Jurkat, Clone E6-1 (cell line): Measurements from ENCODE around the gene ANAPC15.

ENCODE experiments used
- DNase-seq: peaks from one replicate; pipeline ENCODE4 v3.0.0-alpha.2; 2011; ENCODE audit warnings: low read depth, low spot score
- H3K4me3 ChIP-seq: 2 replicates; pipeline ENCODE4 v1.5.1; 2011; ENCODE audit warnings: mild to moderate bottlenecking, low read length, control low read depth, moderate library complexity

Gene ANAPC15

DNA sequence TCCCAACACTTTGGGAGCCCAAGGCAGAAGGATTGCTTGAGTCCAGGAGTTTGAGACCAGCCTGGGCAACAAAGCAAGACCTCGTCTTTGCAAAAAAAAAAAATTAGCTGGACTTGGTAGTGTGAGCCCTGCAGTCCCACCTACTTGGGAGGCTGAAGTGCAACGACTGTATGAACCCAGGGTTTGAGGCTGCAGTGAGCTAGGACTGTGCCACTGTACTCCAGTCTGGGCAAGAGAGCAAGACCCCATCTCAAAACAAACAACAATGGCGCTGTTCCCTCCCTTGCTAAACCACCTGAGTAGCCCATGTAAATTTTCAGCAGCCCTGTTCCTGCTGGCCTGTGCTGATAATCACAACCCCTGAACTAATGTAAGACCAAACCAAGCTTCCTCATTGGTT lies 12.5 kb downstream of the ANAPC15 start:
- no peak overlapping the region for H3K4me3 ChIP-seq
- no peak for DNase-seq

DNA sequence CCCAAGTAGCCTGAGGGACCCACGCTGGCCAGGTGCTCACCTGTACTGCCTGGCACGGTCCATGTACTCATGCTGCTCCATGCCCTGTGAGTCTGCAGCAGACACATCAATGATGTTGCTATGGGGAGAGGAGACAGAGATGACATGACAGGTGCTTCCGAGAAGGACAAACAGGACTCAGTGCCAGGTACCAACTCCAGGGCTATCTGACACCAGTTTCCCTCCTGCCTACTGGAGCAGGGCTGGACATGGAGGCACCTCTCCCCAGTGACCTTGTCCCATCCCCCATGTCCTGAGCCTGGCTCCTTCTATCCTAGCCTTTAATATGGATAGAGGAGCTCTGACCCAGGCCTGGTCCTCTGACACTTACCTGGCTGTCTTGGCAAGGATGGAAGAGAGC lies 13.8 kb downstream of the ANAPC15 start:
- H3K4me3 ChIP-seq: no peak overlapping the region
- no peak for DNase-seq

DNA sequence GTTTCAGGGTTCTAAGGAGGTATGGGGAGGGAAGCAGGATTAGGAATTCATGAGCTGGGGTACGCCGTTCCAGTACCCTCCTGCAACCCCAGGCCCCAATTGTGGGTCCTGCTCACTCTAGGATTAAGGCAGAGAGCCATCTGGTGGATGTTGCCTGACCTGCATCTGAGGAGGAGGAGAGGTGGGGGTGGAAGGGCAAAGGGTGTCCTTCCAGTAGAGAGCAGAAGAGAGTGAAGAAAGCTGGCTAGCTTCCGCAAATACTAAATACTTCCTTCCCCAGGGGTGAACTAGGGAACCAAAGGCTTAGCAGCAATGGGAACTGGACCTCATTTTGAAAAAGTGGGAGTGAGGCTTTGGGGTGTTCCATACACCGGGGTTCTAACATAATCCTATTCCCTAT lies 21.2 kb downstream of the ANAPC15 start:
- peak; percentile 55 for DNase-seq
- no peak overlapping the region for H3K4me3 ChIP-seq

- H3K4me3 ChIP-seq: no peak overlapping the region
- no peak for DNase-seq
These were observed 24.3 kb downstream of the ANAPC15 start for GRCh38 chr11:72088076-72088808.

- H3K4me3 ChIP-seq: no peak overlapping the region
- no peak for DNase-seq
These were observed 26.7 kb downstream of the ANAPC15 start for GRCh38 chr11:72085621-72086351.

DNA sequence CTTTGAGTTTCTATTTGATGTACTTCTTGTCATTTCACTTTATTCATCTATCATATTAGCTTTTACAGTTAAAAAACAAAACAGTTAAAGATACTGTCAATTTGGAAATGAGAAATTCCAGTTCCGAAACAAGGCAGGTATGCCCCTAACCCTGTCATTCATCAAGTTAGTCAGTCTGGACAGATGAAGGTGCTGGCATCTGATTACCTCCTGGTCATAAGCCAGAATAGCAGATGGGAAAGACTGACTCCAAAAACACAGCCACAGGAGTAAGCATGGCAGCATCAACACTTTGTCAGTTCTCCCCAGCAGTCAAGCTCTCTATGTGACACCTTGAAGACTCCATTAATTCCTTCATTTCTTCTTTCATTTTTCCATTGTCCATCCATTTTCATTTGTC lies 27.5 kb downstream of the ANAPC15 start:
- H3K4me3 ChIP-seq: no peak overlapping the region
- DNase-seq: no peak

DNA sequence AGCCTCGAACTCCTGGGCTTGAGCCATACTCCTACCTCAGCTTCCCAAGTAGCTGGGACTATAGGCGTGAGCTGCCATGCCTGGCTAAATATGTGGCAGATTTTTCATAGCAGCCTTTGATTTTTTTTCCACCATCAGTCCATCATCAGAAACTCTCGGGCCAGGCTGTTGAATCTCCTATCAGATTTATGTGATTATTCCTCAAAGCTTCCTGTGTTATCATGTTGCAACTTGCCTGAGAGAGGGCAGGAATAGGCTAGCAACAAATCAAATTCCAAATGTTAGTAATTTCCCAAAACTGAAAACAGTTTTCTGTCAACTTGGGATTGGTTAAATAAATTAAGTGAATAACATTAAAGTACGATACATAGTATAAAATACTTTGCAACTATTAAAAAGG lies 28.4 kb downstream of the ANAPC15 start:
- no peak overlapping the region for H3K4me3 ChIP-seq
- no peak for DNase-seq

- no peak for DNase-seq
- no peak overlapping the region for H3K4me3 ChIP-seq
These were observed 29.1 kb downstream of the ANAPC15 start for GRCh38 chr11:72083414-72083813.

GRCh38 chr11:72081821-72082453 lies 30.6 kb downstream of the ANAPC15 start:
- DNase-seq: no peak
- H3K4me3 ChIP-seq: no peak overlapping the region

DNA sequence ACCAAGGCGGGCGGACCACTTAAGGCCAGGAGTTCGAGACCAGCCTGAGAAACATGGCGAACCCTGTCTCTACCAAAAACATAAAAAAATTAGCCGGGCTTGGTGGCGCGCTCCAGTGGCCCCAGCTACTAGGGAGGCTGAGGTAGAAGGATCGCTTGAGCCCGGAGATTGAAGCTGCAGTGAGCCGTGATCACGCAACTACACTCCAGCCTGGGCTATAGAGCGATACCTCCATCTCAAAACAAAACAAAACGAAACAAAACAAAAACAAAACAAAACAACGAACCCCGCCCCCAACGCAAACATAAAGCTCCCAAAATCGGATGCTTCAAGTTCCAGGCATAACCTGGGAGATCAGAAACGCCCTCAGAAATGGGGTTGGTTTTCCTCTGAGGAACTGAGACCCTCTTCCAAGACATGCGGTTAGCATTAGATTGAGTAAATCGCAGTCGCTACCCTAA lies 31.3 kb downstream of the ANAPC15 start:
- H3K4me3 ChIP-seq: peak overlapping the region; percentile 71
- DNase-seq: no peak

- peak; percentile 100 for DNase-seq
- peak within 1 kb of the TSS; percentile 91 for H3K4me3 ChIP-seq
These were observed 31.9 kb downstream of the ANAPC15 start, which contains the start of the genes LRRC51 and NUMA1 for GRCh38 chr11:72080326-72081183. TSS of gene LRRC51 (plus strand) at chr11:72080850. CDS start at chr11:72089084, 8,234 bp downstream. TSS of gene NUMA1 (minus strand) at chr11:72080542. CDS start at chr11:72035943, 44,599 bp downstream.

- H3K4me3 ChIP-seq: peak overlapping the region; percentile 91
- DNase-seq: peak; percentile 33
These were observed 32.6 kb downstream of the ANAPC15 start for GRCh38 chr11:72079819-72080325.

DNA sequence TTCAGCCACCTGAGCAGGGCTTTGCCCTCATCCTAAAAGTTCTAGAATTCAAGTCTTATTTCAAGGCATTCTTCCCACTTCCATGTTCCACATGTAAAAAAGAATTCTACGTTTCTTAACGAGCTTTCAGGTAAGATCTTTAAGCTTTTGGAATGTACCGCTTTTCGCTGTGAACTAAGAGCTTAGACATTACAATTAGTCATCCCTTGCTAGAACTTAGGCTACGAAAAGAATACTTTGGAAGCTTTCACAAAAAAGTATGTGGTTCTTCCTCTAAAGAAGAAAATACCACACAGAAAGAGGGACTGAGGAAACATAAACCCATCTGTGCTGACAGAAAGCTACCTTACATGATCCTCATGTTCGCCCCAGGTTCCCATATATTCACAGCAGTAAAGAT lies 34.0 kb downstream of the ANAPC15 start:
- H3K4me3 ChIP-seq: no peak overlapping the region
- DNase-seq: no peak

GRCh38 chr11:72075756-72076155 lies 36.7 kb downstream of the ANAPC15 start:
- DNase-seq: no peak
- H3K4me3 ChIP-seq: no peak overlapping the region

- DNase-seq: no peak
These were observed 37.4 kb downstream of the ANAPC15 start for GRCh38 chr11:72075109-72075508.

GRCh38 chr11:72072348-72072747 lies 40.1 kb downstream of the ANAPC15 start:
- H3K4me3 ChIP-seq: no peak overlapping the region
- peak; percentile 10 for DNase-seq

More at GRCh38 chr11:72075109-72075508, 37.4 kb downstream of the ANAPC15 start:
- H3K4me3 ChIP-seq: no peak overlapping the region

DNA sequence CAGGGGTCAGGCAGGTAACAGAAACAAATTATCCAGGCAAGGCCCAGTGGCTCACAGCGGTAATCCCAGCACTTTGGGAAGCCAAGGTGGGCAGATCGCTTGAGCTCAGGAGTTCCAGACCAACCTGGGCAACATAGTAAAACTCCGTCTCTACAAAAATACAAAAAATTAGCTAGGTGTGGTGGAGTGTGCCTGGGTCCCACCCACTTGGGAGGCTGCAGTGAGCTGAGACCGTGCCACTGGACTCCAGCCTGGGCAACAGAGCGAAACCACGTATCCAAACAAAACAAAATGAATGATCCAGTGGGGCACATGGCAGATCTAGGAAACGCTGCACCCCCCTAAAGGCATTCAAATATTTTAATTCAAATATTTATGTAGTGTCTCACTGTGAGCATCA lies 42.0 kb downstream of the ANAPC15 start:
- H3K4me3 ChIP-seq: no peak overlapping the region
- no peak for DNase-seq

DNA sequence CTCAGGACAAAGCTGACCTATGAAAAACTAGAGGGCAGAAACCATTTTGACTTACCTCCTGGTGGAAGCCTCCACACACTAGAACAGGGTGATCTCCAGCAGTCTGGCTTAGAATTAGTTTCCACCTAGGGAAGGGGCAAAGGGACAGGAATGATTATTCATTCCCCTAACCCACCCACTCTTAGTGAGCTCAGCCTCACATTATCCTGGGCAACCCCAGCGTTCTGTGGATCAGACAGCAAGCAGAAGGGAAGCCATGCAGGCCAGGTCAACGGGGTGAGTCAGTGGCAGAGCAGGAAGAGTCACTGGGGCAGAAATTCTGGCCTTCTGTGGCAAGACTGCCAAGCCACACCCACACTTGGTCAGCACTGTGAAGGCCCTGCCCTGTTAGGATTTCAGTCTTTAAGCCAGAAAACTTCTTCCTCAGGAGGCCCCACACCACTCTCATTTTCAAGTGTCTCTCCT lies 42.7 kb downstream of the ANAPC15 start:
- no peak overlapping the region for H3K4me3 ChIP-seq
- DNase-seq: no peak

- H3K4me3 ChIP-seq: no peak overlapping the region
- no peak for DNase-seq
These were observed 43.3 kb downstream of the ANAPC15 start for GRCh38 chr11:72069200-72069599.
